ENCODE data around the gene HBA2. TPM values are rescaled to one million over a fixed set of nuclear protein-coding genes. Genes with fewer than 3 reads are reported as not detected.

Gene HBA2
- total and polyA plus RNA-seq, 9 of the 15 experiments (the other 6 are each of a cell fraction or from before 2014, with no cell fraction given), result 40.4 to 853 (median 286) TPM

DNA sequence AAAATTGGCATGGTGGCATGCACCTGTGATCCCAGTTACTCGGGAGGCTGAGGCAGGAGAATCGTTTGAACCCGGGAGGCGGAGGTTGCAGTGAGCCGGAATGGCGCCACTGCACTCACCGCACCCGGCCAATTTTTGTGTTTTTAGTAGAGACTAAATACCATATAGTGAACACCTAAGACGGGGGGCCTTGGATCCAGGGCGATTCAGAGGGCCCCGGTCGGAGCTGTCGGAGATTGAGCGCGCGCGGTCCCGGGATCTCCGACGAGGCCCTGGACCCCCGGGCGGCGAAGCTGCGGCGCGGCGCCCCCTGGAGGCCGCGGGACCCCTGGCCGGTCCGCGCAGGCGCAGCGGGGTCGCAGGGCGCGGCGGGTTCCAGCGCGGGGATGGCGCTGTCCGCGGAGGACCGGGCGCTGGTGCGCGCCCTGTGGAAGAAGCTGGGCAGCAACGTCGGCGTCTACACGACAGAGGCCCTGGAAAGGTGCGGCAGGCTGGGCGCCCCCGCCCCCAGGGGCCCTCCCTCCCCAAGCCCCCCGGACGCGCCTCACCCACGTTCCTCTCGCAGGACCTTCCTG is 7.5 kb downstream of the HBA2 start, which contains the start of gene HBQ1 (continued):
- TF ChIP-seq PPARD (CRISPR knock-in tag; IDR thresholded peaks at IDR 0.05) (no peak), ZNF589 (CRISPR knock-in tag; IDR thresholded peaks at IDR 0.05; ENCODE audit: low read depth) (no peak), CBFA2T3 (IDR thresholded peaks at IDR 0.05) (no peak), REST (IDR thresholded peaks at IDR 0.05; ENCODE audit: borderline replicate concordance) (peak; percentile 82), REST (CRISPR knock-in tag; IDR thresholded peaks at IDR 0.05; ENCODE audit: low read depth) (0 out of 2 replicates have a peak, but pooled peaks have one; percentile 43), MCM2 (IDR thresholded peaks at IDR 0.05; ENCODE audit: low read depth) (no peak), SMC3 (conservative IDR thresholded peaks at IDR 0.05; ENCODE audit: insufficient read depth, low read depth, low read length) (peak; percentile 53; the same call in 1 of the 2 replicates), JUN (IDR thresholded peaks at IDR 0.05; ENCODE audit: borderline replicate concordance, low read depth, low read length) (no peak), JUN (CRISPR knock-in tag; IDR thresholded peaks at IDR 0.05; ENCODE audit: borderline replicate concordance) (no peak), XRCC5 (IDR thresholded peaks at IDR 0.05; ENCODE audit: low read depth, low read length) (0 out of 2 replicates have a peak, but pooled peaks have one; percentile 13), NR0B1 (IDR thresholded peaks at IDR 0.05; ENCODE audit: partially characterized antibody) (no peak), RBBP5 (IDR thresholded peaks at IDR 0.05; ENCODE audit: borderline replicate concordance, insufficient read depth, low read length, poor library complexity, severe bottlenecking) (no peak), RAD21 (CRISPR knock-in tag; conservative IDR thresholded peaks at IDR 0.05 in 1 of 2, IDR thresholded peaks at IDR 0.05 in 1 of 2) (peak; percentile 62 to 84), ZNF764 (CRISPR knock-in tag; IDR thresholded peaks at IDR 0.05; ENCODE audit: low read depth) (no peak), SNRNP70 (optimal IDR thresholded peaks at IDR 0.05; ENCODE audit: low read depth, low read length) (no peak), DMBX1 (CRISPR knock-in tag; IDR thresholded peaks at IDR 0.05; ENCODE audit: borderline replicate concordance) (0 out of 2 replicates have a peak, but pooled peaks have one; percentile 23)
- TF ChIP-seq, protein P1, sequence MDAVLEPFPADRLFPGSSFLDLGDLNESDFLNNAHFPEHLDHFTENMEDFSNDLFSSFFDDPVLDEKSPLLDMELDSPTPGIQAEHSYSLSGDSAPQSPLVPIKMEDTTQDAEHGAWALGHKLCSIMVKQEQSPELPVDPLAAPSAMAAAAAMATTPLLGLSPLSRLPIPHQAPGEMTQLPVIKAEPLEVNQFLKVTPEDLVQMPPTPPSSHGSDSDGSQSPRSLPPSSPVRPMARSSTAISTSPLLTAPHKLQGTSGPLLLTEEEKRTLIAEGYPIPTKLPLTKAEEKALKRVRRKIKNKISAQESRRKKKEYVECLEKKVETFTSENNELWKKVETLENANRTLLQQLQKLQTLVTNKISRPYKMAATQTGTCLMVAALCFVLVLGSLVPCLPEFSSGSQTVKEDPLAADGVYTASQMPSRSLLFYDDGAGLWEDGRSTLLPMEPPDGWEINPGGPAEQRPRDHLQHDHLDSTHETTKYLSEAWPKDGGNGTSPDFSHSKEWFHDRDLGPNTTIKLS (IDR thresholded peaks at IDR 0.05; ENCODE audit: borderline replicate concordance, low read depth), result peak; percentile 47; the same call in 1 of the 2 replicates
